Measurements from ENCODE around the gene MYO3B.

Gene MYO3B

DNA sequence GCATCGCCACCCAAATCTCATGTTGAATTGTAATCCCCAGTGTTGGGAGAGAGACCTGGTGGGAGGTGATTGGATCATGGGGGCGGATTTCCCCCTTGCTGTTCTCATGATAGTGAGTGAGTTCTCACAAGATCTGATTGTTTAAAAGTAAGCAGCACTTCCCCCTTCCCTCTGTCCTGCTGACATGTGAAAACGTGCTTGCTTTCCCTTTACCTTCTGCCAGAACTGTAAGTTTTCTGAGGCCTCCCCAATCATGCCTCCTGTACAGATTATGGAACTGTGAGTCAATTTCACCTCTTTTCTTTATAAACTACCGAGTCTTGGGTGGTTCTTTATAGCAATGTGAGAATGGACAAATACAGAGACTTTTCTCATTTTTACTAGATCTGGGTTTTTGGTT is 375.8 kb downstream of the MYO3B start:
- no peak for DNase-seq

DNA sequence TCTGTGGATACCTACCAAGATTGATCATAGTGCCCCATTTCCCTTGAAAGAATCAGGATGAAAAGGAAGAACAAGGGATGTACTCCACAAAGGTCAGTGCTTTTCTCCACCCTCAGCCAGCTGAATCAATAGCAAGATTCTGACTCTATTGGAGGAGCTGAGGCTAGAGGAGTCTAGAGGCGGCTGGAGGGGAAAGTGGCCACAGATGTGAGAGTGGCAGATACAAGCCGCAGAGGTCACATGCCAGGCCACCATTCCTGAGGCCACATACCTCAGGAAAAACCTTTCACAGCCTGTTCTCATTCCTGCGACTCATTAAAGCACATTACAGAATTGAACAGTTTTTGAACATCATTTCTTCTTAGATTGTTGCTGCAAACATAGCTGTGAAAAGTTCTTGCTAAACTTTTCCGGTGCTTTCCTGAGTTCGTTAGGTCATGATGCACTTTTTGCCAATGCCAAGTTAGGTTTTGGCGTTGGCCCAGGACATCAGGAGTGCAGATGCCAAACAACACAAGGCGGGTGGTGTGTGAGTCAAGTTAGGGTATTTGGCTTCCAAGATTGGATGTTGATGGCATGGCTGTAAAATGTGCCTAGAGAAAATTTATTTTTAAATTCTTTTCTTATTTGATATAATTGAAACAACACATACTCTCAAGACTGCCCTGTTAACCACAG is 376.5 kb downstream of the MYO3B start:
- DNase-seq: peak in 1 of 58 donors; percentile 2

DNA sequence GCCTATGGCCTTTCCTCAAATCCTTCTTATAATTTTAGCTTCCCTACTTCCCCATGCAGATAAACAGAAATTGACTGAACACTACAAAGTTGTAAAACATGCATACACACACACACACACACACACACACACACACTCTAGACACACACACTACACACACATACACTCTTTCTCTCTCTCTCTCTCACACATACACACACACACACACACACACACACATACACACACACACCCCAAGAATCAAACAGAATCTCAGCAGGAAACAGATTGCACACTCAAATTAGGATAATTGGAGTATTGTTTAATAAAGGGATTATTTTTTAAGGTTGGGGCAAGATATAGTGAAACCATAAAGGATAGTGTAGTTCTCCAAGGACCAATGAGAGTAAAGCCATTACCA is 385.0 kb downstream of the MYO3B start:
- DNase-seq: no peak

DNA sequence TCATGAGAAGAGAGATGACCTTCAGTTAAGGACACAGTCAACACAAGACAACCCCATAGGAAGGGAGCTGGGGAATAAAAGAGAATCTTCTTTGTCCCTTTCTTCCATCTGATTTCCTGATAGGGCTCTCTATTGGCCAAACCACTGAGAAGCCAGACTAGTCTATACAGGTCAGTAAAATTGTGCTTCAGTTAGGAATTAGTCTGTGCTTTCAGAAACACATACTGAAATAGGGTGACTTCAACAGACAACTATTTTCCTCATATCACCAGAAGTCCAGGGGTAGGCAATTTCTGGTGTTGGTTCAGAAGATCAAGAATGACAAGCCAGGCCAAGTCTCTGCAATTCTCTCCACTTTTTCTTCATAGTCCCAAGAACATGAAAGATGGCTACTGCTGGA is 385.5 kb downstream of the MYO3B start:
- no peak for DNase-seq

DNA sequence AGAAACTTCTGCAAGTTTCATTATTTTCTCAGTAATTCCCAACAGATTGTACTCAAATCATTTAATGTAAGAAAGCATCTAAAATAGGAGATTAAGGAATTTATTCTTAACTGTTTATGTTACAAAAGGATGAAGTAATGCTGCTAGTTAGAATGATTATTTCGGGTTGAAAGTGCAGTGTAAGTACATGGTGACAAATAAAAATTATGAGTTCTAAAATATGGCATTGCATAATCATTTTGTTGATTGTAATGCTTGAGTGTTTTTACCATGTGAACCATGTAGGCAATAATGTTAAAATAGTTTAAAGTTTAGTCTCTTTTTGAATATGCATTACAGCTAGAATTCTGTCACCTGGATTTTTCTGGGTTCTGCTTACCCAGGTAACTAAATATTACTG is 388.2 kb downstream of the MYO3B start:
- no peak for DNase-seq

GRCh38 chr2:170567429-170567828 is 389.5 kb downstream of the MYO3B start:
- DNase-seq: no peak

DNA sequence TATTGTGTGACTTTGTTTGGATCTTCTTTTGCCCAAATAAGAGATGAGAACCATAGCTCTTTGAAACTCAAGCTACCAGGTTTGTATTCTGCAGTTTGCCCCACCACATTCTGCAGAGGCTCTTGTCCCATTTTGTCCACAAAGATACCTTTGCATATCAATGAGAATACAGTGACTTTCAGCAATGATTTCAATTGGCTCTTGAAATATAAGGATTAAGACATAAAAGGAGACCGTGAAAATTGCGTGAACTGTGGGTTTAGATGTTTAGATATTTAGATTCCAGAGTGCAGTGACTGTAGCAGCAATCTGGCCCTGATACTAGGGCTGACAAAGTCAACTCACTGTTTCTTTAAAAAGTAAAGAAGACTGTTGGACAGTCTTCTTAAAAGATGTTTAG is 390.6 kb downstream of the MYO3B start:
- no peak for DNase-seq

GRCh38 chr2:170571612-170572011 is 393.7 kb downstream of the MYO3B start:
- no peak for DNase-seq

- no peak for DNase-seq
These were observed 395.7 kb downstream of the MYO3B start for GRCh38 chr2:170573671-170574070.

GRCh38 chr2:170576296-170576695 is 398.3 kb downstream of the MYO3B start:
- DNase-seq: peak in 3 of 58 donors; percentile 0 to 8 (median 3)

DNA sequence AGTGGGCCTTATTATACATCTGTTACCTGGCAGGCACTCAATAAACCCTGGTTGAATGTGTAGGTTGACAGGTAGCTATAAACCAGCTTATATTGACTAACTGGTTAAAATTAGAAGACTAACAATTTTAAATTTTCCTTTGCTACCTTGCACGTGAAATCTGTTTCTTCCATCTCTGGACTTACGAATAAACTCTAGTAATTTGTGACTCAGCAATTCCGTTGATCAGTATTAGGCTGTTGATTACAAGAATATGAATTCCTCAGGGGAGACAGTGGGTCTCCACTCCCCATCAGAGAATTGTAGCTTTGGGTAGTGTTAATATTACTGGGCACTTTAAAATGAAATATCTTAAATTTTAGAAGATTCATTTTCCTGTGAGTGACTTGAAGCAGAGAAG is 399.4 kb downstream of the MYO3B start:
- no peak for DNase-seq

DNA sequence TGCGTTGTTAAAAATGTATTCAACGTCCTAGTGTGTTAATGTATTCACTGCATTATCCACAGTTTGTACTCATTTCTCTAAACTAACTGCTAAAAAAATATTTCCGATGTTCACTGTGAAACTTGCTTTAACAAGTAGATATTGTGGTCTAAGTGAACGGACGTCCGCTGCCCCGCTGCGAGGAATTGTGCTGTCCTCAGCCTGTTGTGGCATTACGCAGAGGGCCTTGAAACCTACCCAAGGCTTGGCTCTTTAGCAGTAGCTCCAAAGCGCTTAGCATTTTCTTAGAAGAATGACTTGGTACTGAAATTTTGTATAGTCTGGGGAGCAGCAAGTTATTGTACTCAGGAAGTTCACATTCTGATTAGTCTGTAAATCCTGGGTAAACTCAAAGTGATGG is 400.7 kb downstream of the MYO3B start:
- DNase-seq: peak in 40 of 58 donors; percentile 2 to 74 (median 25)

DNA sequence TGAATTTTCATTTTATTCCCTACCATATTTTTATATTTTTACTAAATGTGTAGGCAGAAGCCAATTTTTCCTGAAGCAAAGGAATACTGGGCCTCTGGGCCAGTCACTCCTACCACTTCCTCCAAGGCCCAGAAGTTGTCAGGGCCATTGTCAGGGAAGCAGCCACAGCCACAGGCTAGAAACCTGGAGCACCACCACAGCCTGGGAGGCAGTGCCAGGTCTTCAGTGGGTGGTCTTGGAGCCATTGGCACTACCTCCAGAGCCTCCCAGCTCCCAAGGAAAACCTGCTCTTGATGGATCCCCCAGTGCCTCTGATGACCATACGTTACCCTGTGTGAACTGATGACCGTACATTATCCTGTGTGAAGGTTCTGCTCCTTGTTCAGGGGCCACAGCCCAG is 401.6 kb downstream of the MYO3B start:
- DNase-seq: peak in 2 of 58 donors; percentile 1 to 3

DNA sequence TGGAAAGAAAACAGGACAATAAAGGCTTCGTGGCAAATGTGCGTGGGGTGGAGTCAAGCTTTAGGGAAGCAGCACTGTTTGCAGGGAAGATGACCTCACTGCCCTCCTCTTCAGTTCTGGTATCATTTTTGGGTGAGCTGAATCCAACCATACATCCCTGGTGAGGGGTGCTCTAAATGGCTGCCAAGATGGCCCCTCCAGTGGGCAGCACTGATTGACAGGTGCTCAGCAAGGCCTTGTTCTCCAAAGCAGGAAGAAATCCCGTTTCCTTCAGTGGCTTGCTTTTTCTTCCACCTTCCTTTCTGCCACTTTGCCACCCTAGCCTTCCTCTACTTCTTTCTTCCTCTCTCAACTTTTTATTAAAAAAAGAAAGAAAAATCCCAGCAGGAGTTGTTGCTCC is 404.4 kb downstream of the MYO3B start:
- DNase-seq: no peak

GRCh38 chr2:170582751-170583463 is 405.0 kb downstream of the MYO3B start:
- DNase-seq: peak in 28 of 58 donors; percentile 1 to 50 (median 10)

DNA sequence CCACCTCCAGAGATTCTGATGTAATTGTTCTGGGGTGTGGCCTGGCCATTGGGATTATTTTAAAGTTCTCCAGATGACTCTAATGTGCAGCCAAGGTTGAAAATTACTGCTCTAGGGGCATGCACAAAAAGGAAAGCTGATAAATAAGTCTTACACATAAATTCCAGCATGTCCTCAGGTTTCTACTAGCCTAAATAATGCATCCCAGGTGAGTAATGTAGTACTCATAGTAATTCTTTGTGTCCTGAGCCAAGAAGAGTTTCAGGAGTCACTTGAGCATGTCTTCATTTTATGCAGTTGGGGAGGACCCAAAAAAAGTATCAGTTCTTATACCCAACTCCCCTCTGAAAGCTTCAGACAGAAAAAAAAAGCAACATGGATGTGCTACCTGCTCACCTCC is 407.1 kb downstream of the MYO3B start:
- DNase-seq: no peak

DNA sequence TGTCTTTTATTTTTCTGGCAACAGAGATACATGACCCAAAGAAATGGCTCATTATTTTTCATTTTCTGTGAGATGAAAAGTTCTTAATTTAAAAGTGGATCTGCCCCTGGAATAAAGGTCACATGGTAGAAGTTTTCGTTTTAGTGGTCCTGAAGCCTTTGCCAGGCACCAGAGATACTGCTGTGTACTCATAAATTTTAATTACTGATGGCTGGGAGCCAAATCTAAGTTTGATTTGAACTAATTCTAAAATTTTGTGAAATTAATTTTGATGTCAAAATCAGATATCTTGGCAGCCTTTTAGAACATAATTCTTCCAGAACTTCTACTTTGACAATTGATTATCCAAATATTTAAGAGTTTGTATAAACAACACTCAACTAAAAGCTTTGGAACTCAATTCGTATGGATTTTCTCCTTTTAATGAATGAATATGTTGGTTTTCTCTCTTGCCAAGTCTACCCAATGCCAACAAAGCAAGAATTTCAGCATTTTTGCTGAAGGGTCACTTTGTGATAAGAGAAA is 408.7 kb downstream of the MYO3B start:
- no peak for DNase-seq

DNA sequence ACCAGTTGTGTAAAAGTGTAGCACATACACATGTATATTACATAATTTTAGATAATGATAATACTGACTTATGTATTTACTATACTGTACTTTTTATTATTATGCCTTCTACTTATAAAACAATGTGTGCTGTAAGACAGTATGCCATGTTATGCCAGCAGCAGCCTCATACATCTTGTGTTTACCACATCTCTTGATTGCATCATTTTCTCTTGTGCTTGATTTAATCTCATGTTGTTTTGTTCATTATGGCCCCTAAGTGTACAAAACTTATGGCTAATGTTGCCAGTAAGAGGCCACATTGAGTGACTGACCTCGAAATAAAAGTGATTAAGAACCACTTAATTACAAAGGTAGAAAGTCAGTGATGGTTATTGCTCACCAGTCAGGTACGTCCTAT is 409.2 kb downstream of the MYO3B start:
- no peak for DNase-seq

DNA sequence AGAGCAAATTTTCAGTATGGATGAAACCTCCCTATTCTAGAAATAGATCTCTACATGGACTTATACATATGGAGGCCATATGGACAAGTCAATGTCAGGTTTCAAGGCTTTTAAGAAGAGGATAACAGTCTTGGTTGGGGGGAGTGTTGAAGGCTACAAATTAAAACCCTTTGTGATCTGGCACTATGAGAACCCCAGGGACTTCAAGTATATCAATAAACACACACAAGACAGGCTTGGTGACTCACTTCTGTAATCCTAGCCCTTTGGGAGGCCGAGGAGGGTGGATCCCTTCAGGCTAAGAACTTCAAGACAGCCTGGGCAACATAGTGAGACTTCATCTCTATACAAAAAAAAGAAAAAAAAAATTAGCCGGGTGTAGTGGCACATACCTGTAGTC is 410.0 kb downstream of the MYO3B start:
- no peak for DNase-seq

GRCh38 chr2:170588729-170589128 is 410.8 kb downstream of the MYO3B start:
- DNase-seq: no peak

GRCh38 chr2:170596576-170596975 is 418.6 kb downstream of the MYO3B start:
- DNase-seq: no peak

DNA sequence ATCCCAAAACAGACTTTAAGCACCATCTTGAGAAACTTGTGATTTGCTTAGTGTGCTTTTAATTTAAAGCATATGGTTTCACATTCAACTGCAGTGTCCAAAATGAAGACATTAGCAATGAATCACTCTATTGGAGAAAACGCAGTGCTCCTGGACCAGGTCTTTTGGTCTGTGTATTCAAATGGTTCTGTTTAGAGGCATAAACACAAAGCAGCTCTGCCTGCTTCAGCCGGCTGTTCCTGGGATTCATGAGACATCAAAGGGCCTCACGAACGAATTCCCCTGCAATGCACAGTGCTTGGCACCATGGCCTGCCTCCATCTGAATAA is 420.1 kb downstream of the MYO3B start:
- no peak for DNase-seq

DNA sequence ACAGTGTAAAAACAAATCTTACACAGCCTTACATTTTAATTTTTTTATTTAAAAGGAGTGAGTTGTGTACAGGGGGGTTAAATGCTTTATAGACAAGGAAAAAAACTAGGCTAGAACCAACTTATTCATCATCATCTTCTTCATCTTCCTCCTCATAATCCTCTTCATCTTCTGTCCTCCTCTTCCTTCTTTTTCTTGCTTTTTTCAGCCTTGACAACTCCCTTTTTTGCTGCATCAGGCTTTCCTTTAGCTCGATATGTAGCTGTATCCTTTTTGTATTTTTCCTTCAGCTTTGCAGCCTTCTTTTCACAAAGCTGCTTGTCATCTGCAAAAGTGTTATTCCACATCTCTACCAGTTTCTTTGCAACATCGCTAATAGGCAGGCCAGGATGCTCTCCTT is 423.5 kb downstream of the MYO3B start:
- no peak for DNase-seq

All from anterior cingulate cortex (tissue), 58 donors.